ENCODE data around the gene PIK3CB.

DNA sequence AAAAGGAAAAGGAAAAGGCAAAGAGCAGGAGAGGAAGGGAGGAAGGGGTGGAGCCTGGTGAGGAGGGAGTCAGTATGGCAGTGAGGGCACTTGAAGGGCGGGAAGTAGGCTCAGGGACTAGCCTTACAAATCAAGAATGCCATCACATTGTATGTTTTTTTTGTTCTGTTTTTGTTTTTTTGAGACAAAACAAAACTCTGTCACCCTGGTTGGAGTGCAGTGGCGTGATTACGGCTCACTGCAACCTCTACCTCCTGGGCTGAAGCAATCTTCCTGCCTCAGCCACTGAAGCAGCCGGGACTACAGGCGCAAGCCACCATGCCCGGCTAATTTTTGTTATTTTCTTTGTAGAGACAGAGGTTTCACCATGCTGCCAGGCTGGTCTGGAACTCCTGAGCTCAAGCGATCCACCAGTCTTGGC, 10.5 kb upstream of the PIK3CB start:
- TF ChIP-seq POLR2A (IDR thresholded peaks at IDR 0.05; ENCODE audit: low read length) (no peak), GATA1 (IDR thresholded peaks at IDR 0.05; ENCODE audit: low read depth, low read length) (no peak)
